Measurements from ENCODE around the gene SMPD4. TPM values are rescaled to one million over a fixed set of nuclear protein-coding genes. Genes with fewer than 3 reads are reported as not detected.

SMPD4 gene
- total and polyA plus RNA-seq, 2 of the 13 experiments (the other 11 are each of a cell fraction or from before 2014, with no cell fraction given): 63.2 to 70.5 TPM

DNA sequence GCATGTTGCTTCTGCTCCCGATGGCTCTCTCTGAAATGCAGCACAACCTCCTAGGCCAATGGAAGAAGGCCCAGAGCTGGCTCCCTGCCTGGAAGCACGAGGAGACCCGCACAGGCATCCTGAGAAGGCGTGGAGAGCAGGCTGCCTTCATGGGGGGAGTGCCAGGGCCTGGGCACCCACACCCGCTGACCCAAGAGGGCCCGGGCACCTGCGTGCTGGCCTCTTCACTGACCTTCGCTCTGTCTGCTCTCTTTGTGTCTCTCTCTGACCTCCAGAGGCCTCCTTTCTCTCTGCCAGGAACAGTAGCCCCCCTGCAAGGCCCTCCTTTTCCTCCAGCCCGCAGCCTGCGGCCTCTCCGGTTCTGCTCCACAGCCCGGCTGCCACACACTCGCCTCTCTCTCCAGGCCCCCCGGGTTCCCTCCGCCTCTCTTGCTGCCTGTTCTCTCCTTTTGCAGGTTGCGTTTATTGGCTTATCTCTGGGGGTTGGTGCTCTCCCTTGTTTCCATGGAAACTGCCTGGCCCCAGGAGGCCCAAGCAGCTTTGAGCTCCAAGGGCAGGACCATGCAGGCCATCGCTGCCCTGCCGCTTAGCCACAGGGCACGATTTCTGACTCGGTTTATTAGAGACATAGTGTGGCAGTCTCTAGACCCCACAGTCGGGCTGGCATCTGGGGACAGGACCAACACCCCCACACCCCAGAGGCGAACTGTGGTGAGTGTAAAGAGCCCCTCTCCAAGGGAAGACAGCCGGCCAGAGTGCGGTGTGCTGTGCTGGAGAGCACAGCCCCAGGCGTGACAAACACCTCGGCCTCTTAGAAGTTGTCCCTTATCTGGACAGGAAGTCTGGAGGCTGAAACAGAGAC, 2.3 kb upstream of the SMPD4 start (continued):
- no peak for TF ChIP-seq ZNF556 (CRISPR knock-in tag; IDR thresholded peaks at IDR 0.05; ENCODE audit: borderline replicate concordance)
- TF ChIP-seq, protein P1, sequence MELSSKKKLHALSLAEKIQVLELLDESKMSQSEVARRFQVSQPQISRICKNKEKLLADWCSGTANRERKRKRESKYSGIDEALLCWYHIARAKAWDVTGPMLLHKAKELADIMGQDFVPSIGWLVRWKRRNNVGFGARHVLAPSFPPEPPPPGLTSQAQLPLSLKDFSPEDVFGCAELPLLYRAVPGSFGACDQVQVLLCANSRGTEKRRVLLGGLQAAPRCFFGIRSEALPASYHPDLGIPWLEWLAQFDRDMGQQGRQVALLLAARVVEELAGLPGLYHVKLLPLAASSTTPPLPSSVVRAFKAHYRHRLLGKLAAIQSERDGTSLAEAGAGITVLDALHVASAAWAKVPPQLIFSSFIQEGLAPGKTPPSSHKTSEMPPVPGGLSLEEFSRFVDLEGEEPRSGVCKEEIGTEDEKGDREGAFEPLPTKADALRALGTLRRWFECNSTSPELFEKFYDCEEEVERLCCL (CRISPR knock-in tag; IDR thresholded peaks at IDR 0.05; ENCODE audit: borderline replicate concordance): no peak
- TF ChIP-seq TBX3 (IDR thresholded peaks at IDR 0.05; ENCODE audit: borderline replicate concordance): no peak
- TF ChIP-seq AKNA (CRISPR knock-in tag; IDR thresholded peaks at IDR 0.05; ENCODE audit: borderline replicate concordance): no peak
- TF ChIP-seq ZNF382 (CRISPR knock-in tag; IDR thresholded peaks at IDR 0.05; ENCODE audit: borderline replicate concordance): no peak
- TF ChIP-seq THRA (CRISPR knock-in tag; IDR thresholded peaks at IDR 0.05; ENCODE audit: borderline replicate concordance): no peak
- TF ChIP-seq, protein P2, sequence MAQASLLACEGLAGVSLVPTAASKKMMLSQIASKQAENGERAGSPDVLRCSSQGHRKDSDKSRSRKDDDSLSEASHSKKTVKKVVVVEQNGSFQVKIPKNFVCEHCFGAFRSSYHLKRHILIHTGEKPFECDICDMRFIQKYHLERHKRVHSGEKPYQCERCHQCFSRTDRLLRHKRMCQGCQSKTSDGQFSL (CRISPR knock-in tag; IDR thresholded peaks at IDR 0.05): no peak
- TF ChIP-seq ZBTB34 (CRISPR knock-in tag; IDR thresholded peaks at IDR 0.05): no peak
- TF ChIP-seq ZNF598 (CRISPR knock-in tag; IDR thresholded peaks at IDR 0.05; ENCODE audit: borderline replicate concordance): no peak
- TF ChIP-seq PHF20 (CRISPR knock-in tag; IDR thresholded peaks at IDR 0.05): no peak
- TF ChIP-seq ZMYM3 (CRISPR knock-in tag; IDR thresholded peaks at IDR 0.05): no peak
- 0 out of 2 replicates have a peak, but pooled peaks have one; percentile 24 for TF ChIP-seq ZNF709 (CRISPR knock-in tag; IDR thresholded peaks at IDR 0.05)
- TF ChIP-seq FOXC1 (CRISPR knock-in tag; IDR thresholded peaks at IDR 0.05; ENCODE audit: borderline replicate concordance): no peak; the same call in 1 of the 2 replicates
- TF ChIP-seq, protein P3, sequence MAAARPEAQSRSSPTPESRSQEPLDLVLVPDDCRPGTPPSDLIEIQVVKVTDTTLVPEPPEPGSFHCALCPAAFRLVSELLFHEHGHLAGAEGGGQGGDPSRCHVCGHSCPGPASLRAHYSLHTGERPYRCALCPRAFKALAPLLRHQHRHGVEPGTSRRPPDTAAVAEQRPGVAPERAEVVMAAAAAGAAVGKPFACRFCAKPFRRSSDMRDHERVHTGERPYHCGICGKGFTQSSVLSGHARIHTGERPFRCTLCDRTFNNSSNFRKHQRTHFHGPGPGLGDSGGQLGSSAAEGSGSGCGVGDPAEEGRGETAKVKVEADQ (CRISPR knock-in tag; IDR thresholded peaks at IDR 0.05; ENCODE audit: borderline replicate concordance): no peak
- no peak for TF ChIP-seq NFIC (IDR thresholded peaks at IDR 0.05; ENCODE audit: low read length)
- no peak for TF ChIP-seq ONECUT2 (CRISPR knock-in tag; IDR thresholded peaks at IDR 0.05)
- TF ChIP-seq ZNF44 (CRISPR knock-in tag; IDR thresholded peaks at IDR 0.05): no peak
- TF ChIP-seq NPAS2 (CRISPR knock-in tag; IDR thresholded peaks at IDR 0.05; ENCODE audit: borderline replicate concordance): no peak

All from HepG2 (cell line).